Activated T-cell treated with anti-CD3 and anti-CD28 coated beads, Interleukin-2, amount 50 U/mL, for 24 hours (primary cell): ENCODE data around the gene ZGLP1.

Experiments
- DNase-seq: peaks from one replicate; pipeline ENCODE4 v3.0.0-alpha.2; 2020
- H3K27ac Mint-ChIP-seq: 2 replicates; pipeline ENCODE4 v1.8.0; 2020; ENCODE audit warnings: mild to moderate bottlenecking, mixed read lengths
- H3K27me3 Mint-ChIP-seq: 2 replicates; pipeline ENCODE4 v1.8.0; 2020; ENCODE audit warnings: mixed read lengths
- H3K36me3 Mint-ChIP-seq: 2 replicates; pipeline ENCODE4 v1.8.0; 2020; ENCODE audit warnings: low read depth, mixed read lengths
- H3K4me1 Mint-ChIP-seq: 2 replicates; pipeline ENCODE4 v1.8.0; 2020; ENCODE audit warnings: low read depth, mixed read lengths
- H3K4me3 Mint-ChIP-seq: 2 replicates; pipeline ENCODE4 v1.8.0; 2020; ENCODE audit warnings: mild to moderate bottlenecking, moderate library complexity, mixed read lengths
- H3K9me3 Mint-ChIP-seq: 2 replicates; pipeline ENCODE4 v1.8.0; 2020; ENCODE audit warnings: mixed read lengths

Gene ZGLP1

DNA sequence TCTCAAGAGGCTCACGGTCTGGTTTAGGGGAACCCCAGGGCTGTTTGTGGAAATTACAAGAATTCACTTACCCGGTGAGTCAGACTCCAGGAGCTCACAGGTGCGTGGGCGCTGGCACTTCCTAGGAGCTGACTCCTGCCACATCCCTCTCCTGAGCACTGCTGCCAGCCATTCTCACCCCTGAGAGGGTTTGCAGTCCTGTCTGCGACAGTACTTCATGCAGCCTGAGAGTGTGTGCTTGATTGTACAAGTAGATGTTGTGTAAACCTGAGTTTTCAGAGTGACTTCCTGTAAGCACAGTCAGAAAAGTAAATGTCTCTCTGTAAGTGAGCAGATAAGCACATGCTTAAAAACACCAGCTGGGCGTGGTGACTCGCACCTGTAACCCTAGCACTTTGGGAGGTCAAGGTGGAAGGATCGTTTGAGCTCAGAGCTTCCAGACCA lies 49.5 kb downstream of the ZGLP1 start:
- Mint-ChIP-seq H3K9me3 (no peaks in the 10 kb centered on the region), H3K27ac (peak overlapping the region; percentile 95), H3K4me1 (peaks cover 33% of the 10 kb centered on the region), H3K36me3 (peaks cover 49% of the 10 kb centered on the region), H3K4me3 (peak overlapping the region; percentile 57), H3K27me3 (no peaks in the 10 kb centered on the region)
- peak; percentile 77 for DNase-seq

DNA sequence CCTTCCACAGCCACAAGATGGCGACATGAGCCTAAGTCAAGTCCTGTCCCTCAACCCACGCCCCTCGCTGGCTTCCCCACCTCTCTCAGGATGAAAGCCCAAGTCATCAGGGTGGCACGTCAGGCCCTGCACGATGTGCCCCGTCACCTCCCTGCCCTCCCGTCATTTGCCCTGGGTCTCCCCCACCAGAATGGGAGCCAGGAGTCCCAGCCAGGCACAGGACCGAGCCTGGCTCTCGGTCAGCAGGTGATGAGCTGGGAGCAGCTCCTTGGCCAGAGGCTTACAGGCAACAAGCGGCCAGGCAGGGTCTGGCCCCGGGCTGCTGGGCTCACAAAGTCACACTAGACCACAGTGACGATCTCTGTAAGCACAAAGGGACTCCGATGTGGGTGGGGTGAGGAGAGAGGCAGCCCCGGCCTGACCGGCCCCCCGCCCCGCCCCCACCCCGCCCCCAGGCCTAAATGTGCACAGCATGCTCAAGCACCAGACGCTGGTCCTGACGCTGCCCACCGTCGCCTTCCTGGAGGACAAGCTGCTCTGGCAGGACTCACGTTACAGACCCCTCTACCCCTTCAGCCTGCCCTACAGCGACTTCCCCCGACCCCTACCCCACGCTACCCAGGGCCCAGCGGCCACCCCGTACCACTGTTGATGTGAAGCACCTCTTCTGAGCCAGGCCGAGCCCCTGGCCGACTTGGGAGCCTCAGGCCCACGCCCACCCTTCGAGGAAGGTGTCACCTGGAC lies 50.3 kb downstream of the ZGLP1 start:
- Mint-ChIP-seq H3K27me3 (no peaks in the 10 kb centered on the region), H3K4me1 (peaks cover 37% of the 10 kb centered on the region), H3K4me3 (peak overlapping the region; percentile 57), H3K9me3 (no peaks in the 10 kb centered on the region), H3K36me3 (peaks cover 57% of the 10 kb centered on the region), H3K27ac (peak overlapping the region; percentile 95)
- DNase-seq: peak; percentile 89

GRCh38 chr19:10258080-10258710 lies 51.4 kb downstream of the ZGLP1 start:
- no peak for DNase-seq
- peaks cover 69% of the 10 kb centered on the region for H3K36me3 Mint-ChIP-seq

DNA sequence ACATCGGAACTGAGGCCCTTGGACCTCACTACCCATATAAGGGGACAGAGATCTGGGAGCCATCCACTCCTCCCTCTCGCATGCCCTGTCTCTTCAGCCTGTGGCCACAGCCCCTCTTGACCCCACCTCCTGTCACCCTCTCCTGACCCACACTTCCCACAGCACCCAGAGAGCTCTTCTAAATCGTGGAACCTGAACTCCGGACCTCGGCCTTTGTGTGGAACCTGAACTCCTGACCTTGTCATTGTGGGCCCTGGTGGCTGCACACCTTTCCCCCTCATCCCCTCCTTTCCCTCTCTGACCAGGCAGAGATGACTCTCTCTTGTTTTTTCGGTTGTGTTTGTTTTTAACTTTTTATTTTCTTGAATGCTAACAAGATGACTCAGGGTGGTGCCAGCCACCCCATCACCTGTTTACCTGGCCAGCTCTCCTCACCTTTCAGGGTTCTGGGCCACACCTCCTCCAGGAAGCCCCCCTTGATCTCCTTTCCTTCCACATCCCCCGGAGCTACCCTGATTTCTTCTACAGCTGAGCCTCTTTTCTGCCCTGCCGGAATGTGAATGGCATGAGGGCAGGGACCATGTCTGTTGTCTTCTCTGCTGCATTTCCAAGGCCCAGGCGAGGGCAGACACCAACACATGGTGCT lies 52.5 kb downstream of the ZGLP1 start:
- no peaks in the 10 kb centered on the region for H3K27me3 Mint-ChIP-seq
- H3K9me3 Mint-ChIP-seq: no peaks in the 10 kb centered on the region
- no peak for DNase-seq
- peaks cover 80% of the 10 kb centered on the region for H3K36me3 Mint-ChIP-seq
- peaks cover 53% of the 10 kb centered on the region for H3K4me1 Mint-ChIP-seq
- H3K27ac Mint-ChIP-seq: no peak overlapping the region
- no peak overlapping the region for H3K4me3 Mint-ChIP-seq

More at GRCh38 chr19:10258080-10258710, 51.4 kb downstream of the ZGLP1 start:
- Mint-ChIP-seq H3K27ac (peak overlapping the region; percentile 91), H3K9me3 (no peaks in the 10 kb centered on the region), H3K4me3 (no peak overlapping the region), H3K27me3 (no peaks in the 10 kb centered on the region), H3K4me1 (peaks cover 47% of the 10 kb centered on the region)

- Mint-ChIP-seq H3K27ac (no peak overlapping the region), H3K9me3 (no peaks in the 10 kb centered on the region), H3K27me3 (no peaks in the 10 kb centered on the region), H3K36me3 (peaks cover 84% of the 10 kb centered on the region), H3K4me1 (peaks cover 52% of the 10 kb centered on the region), H3K4me3 (no peak overlapping the region)
- no peak for DNase-seq
These were observed 53.1 kb downstream of the ZGLP1 start for GRCh38 chr19:10256551-10256950.

DNA sequence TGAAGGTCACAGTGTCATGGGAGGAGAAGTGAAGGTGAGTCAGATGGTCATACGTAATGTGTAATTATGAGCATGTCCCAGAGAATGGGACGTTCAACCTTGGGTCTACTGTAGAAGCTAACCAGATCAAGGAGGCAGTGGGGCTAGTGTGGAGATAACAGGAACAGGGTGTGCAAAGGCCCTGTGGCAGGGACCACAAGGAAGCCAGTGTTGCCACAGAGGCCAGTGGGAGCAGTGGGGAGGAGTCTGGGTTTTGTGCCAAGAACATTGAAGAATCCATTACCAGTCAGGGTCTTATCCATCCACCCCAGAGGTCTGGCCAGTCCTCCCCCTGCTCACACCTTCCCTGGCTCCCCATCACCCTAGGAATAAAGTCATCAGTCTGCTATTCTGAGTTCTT lies 54.3 kb downstream of the ZGLP1 start:
- Mint-ChIP-seq H3K36me3 (peaks cover 84% of the 10 kb centered on the region), H3K27me3 (no peaks in the 10 kb centered on the region), H3K4me1 (peaks cover 49% of the 10 kb centered on the region), H3K27ac (peak overlapping the region; percentile 30), H3K9me3 (no peaks in the 10 kb centered on the region), H3K4me3 (no peak overlapping the region)
- no peak for DNase-seq
